Measurements from ENCODE around the gene TASL.

Gene TASL

GRCh38 chrX:30582664-30583063 is 5.1 kb upstream of the TASL start:
- no peaks in the 10 kb centered on the region for H3K36me3 ChIP-seq (ENCODE audit: insufficient read depth, low read length)

DNA sequence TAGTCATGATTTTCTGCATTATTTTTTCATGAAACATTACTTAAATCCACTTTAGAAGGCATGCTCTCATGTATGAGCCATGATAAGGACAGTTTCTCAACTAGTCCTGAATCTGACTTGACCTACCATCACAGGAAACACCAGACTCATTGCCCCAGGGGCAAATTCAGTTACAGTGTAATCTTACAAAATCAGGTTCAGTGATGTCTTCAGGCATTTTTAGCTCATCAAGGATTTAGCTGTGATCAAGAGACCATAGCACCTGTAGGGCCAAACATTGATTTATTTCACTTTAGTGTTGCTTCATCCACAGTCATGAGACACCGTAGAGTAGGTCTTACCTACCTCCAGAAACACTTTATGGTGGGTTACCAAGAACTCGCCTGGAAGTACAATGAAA is 3.1 kb upstream of the TASL start:
- H3K9me3 ChIP-seq (ENCODE audit: insufficient read depth, low read length, severe bottlenecking): no peaks in the 10 kb centered on the region
- H4K20me1 ChIP-seq (ENCODE audit: insufficient read depth, low read length): no peaks in the 10 kb centered on the region
- no peak overlapping the region for H3K27ac ChIP-seq (ENCODE audit: low read length)
- no peak overlapping the region for H2AFZ ChIP-seq (ENCODE audit: low read depth, low read length)
- no peaks in the 10 kb centered on the region for H3K27me3 ChIP-seq (ENCODE audit: insufficient read depth, low read length, poor library complexity)
- H3K36me3 ChIP-seq (ENCODE audit: insufficient read depth, low read length): no peaks in the 10 kb centered on the region
- no peak overlapping the region for H3K9ac ChIP-seq (ENCODE audit: low read depth, low read length)
- peaks cover 17% of the 10 kb centered on the region; the same call in 1 of the 2 replicates for H3K4me1 ChIP-seq (ENCODE audit: insufficient read depth, low read length)
- no peak overlapping the region for H3K4me2 ChIP-seq (ENCODE audit: insufficient read depth, low read length)
- DNase-seq (no peak), ATAC-seq (ENCODE audit: insufficient read depth, low read depth) (no peak)
- TF ChIP-seq EZH2 (IDR thresholded peaks at IDR 0.05; ENCODE audit: borderline replicate concordance, low read depth, low read length, severe bottlenecking) (no peak), CTCF (IDR thresholded peaks at IDR 0.05; ENCODE audit: borderline replicate concordance, extremely low read depth, low read length, poor library complexity, severe bottlenecking) (no peak)
- H3K79me2 ChIP-seq (ENCODE audit: insufficient read depth, low read length): no peaks in the 10 kb centered on the region
- H3K4me3 ChIP-seq (ENCODE audit: low read depth in 1 of 2, low read length in 2 of 2): no peak overlapping the region

More at GRCh38 chrX:30582664-30583063, 5.1 kb upstream of the TASL start:
- Histone ChIP-seq H2AFZ (ENCODE audit: low read depth, low read length) (no peak overlapping the region), H3K27ac (ENCODE audit: low read length) (no peak overlapping the region), H3K4me1 (ENCODE audit: insufficient read depth, low read length) (0 out of 2 replicates have a peak, but pooled peaks cover 4% of the 10 kb centered on the region), H4K20me1 (ENCODE audit: insufficient read depth, low read length) (no peaks in the 10 kb centered on the region), H3K4me3 (ENCODE audit: low read depth in 1 of 2, low read length in 2 of 2) (no peak overlapping the region), H3K9me3 (ENCODE audit: insufficient read depth, low read length, severe bottlenecking) (no peaks in the 10 kb centered on the region), H3K4me2 (ENCODE audit: insufficient read depth, low read length) (no peak overlapping the region), H3K9ac (ENCODE audit: low read depth, low read length) (no peak overlapping the region), H3K79me2 (ENCODE audit: insufficient read depth, low read length) (no peaks in the 10 kb centered on the region), H3K27me3 (ENCODE audit: insufficient read depth, low read length, poor library complexity) (no peaks in the 10 kb centered on the region)
- no peak for ATAC-seq (ENCODE audit: insufficient read depth, low read depth)
- no peak for TF ChIP-seq CTCF (IDR thresholded peaks at IDR 0.05; ENCODE audit: borderline replicate concordance, extremely low read depth, low read length, poor library complexity, severe bottlenecking)
- TF ChIP-seq EZH2 (IDR thresholded peaks at IDR 0.05; ENCODE audit: borderline replicate concordance, low read depth, low read length, severe bottlenecking): no peak
- DNase-seq: no peak

DNA sequence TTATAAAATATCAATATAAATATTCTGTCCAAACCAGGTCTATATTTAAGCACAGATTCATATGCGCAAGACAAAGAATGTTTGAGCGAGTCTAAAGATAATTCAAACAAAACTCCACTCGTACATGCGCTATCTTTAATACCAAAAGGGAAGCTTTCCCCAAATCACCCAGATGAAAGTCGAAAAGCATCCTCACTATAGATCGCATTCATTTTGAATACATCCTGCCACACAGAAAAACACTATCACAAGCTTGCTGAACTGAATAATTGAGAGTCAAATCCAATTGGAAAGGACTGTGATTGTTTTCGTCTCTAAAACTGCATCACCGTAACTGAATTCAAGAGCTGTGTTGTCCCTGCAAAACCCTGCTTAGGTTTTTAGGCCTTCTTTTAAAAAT is 685 bp downstream of the TASL start:
- no peaks in the 10 kb centered on the region for H3K9me3 ChIP-seq (ENCODE audit: insufficient read depth, low read length, severe bottlenecking)
- peak overlapping the region; percentile 73 for H3K27ac ChIP-seq (ENCODE audit: low read length)
- ATAC-seq (ENCODE audit: insufficient read depth, low read depth): peak; percentile 23; the same call in 1 of the 3 replicates
- H3K36me3 ChIP-seq (ENCODE audit: insufficient read depth, low read length): no peaks in the 10 kb centered on the region
- H3K4me1 ChIP-seq (ENCODE audit: insufficient read depth, low read length): peaks cover 17% of the 10 kb centered on the region; the same call in 1 of the 2 replicates
- H3K79me2 ChIP-seq (ENCODE audit: insufficient read depth, low read length): no peaks in the 10 kb centered on the region
- DNase-seq: no peak
- no peaks in the 10 kb centered on the region for H3K27me3 ChIP-seq (ENCODE audit: insufficient read depth, low read length, poor library complexity)
- H3K4me2 ChIP-seq (ENCODE audit: insufficient read depth, low read length): peak overlapping the region; percentile 69
- H4K20me1 ChIP-seq (ENCODE audit: insufficient read depth, low read length): no peaks in the 10 kb centered on the region
- TF ChIP-seq CTCF (IDR thresholded peaks at IDR 0.05; ENCODE audit: borderline replicate concordance, extremely low read depth, low read length, poor library complexity, severe bottlenecking) (no peak), EZH2 (IDR thresholded peaks at IDR 0.05; ENCODE audit: borderline replicate concordance, low read depth, low read length, severe bottlenecking) (no peak)
- peak overlapping the region; percentile 15 to 58; a peak in 3 of 4 replicates for H3K4me3 ChIP-seq (ENCODE audit: low read depth in 1 of 2, low read length in 2 of 2)
- peak overlapping the region; percentile 58 for H3K9ac ChIP-seq (ENCODE audit: low read depth, low read length)
- peak overlapping the region; percentile 80 for H2AFZ ChIP-seq (ENCODE audit: low read depth, low read length)

DNA sequence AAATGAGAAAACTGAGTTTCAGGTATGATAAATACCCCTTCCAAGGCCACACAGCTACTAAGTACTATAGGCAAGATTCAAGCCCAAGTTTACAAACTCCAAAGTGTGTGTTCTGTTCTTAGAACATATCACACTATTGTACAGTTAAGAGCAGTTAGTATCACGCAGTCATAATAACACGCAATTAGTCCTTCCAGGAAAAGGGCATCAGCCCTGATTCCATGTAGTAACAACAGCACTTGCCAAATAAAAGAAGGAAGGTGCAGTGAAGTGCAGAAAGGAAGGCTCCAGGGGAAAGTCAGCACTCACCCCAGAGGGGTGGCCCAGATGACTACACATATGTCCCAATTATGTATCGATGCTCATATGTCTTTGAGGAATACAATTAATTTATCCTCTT is 4.4 kb downstream of the TASL start:
- no peak overlapping the region for H2AFZ ChIP-seq (ENCODE audit: low read depth, low read length)
- H3K9ac ChIP-seq (ENCODE audit: low read depth, low read length): no peak overlapping the region
- no peaks in the 10 kb centered on the region for H4K20me1 ChIP-seq (ENCODE audit: insufficient read depth, low read length)
- no peaks in the 10 kb centered on the region for H3K27me3 ChIP-seq (ENCODE audit: insufficient read depth, low read length, poor library complexity)
- no peak overlapping the region for H3K4me2 ChIP-seq (ENCODE audit: insufficient read depth, low read length)
- H3K9me3 ChIP-seq (ENCODE audit: insufficient read depth, low read length, severe bottlenecking): no peaks in the 10 kb centered on the region
- no peaks in the 10 kb centered on the region for H3K79me2 ChIP-seq (ENCODE audit: insufficient read depth, low read length)
- peaks cover 22% of the 10 kb centered on the region; the same call in 1 of the 2 replicates for H3K4me1 ChIP-seq (ENCODE audit: insufficient read depth, low read length)
- ATAC-seq (ENCODE audit: insufficient read depth, low read depth) (no peak), DNase-seq (no peak)
- H3K36me3 ChIP-seq (ENCODE audit: insufficient read depth, low read length): no peaks in the 10 kb centered on the region
- H3K4me3 ChIP-seq (ENCODE audit: low read depth in 1 of 2, low read length in 2 of 2): no peak overlapping the region
- no peak overlapping the region for H3K27ac ChIP-seq (ENCODE audit: low read length)
- no peak for TF ChIP-seq CTCF (IDR thresholded peaks at IDR 0.05; ENCODE audit: borderline replicate concordance, extremely low read depth, low read length, poor library complexity, severe bottlenecking)
- TF ChIP-seq EZH2 (IDR thresholded peaks at IDR 0.05; ENCODE audit: borderline replicate concordance, low read depth, low read length, severe bottlenecking): no peak

Data from DND-41 (cell line).